SK-N-SH treated with all-trans-retinoic acid at 6 μM for 48 hours (cell line): ENCODE data around the gene PLCB1.

Experiments
- ATAC-seq: fragments of 200-7000 bp; cut with Tn5 transposase; 3 replicates; pipeline ENCODE4 v1.9.1; 2020; ENCODE audit warnings: mild to moderate bottlenecking, moderate library complexity
- ARNTL ChIP-seq: fragments of 450-650 bp; formaldehyde crosslinking; IDR thresholded peaks from 2 replicates; pipeline ENCODE4 v1.5.0; 2020; ENCODE audit warnings: low read depth, mild to moderate bottlenecking, moderate library complexity, borderline replicate concordance
- CREB5 ChIP-seq: fragments of 250-450 bp; sonication (Bioruptor Pico); IDR thresholded peaks from 2 replicates; pipeline ENCODE4 v1.5.1; 2020; ENCODE audit warnings: low read depth, mild to moderate bottlenecking, moderate library complexity
- CSDC2 ChIP-seq: fragments of 250-450 bp; sonication (Bioruptor Pico); IDR thresholded peaks from 2 replicates; pipeline ENCODE4 v1.5.0; 2020; ENCODE audit warnings: mild to moderate bottlenecking, moderate library complexity
- CSRNP3 ChIP-seq: fragments of 250-450 bp; sonication (Bioruptor Pico); IDR thresholded peaks from 2 replicates; pipeline ENCODE4 v1.5.1; 2021; ENCODE audit warnings: mild to moderate bottlenecking, moderate library complexity
- ESRRG ChIP-seq: fragments of 250-450 bp; sonication (Bioruptor Pico); IDR thresholded peaks from 2 replicates; pipeline ENCODE4 v1.6.1; 2021; ENCODE audit warnings: mild to moderate bottlenecking
- GLIS3 ChIP-seq: fragments of 250-450 bp; sonication (Bioruptor Pico); IDR thresholded peaks from 2 replicates; pipeline ENCODE4 v1.5.0; 2020; ENCODE audit warnings: mild to moderate bottlenecking, moderate library complexity
- ISL1 ChIP-seq: fragments of 250-450 bp; sonication (Bioruptor Pico); IDR thresholded peaks from 2 replicates; pipeline ENCODE4 v2.1.2; 2022; ENCODE audit warnings: mild to moderate bottlenecking, moderate library complexity
- OSR1 ChIP-seq: fragments of 250-450 bp; sonication (Bioruptor Pico); IDR thresholded peaks from 2 replicates; pipeline ENCODE4 v1.8.0; 2022; ENCODE audit warnings: moderate library complexity, mild to moderate bottlenecking, inconsistent platforms
- PATZ1 ChIP-seq: fragments of 250-450 bp; sonication (Bioruptor Pico); IDR thresholded peaks from 2 replicates; pipeline ENCODE4 v1.8.0; 2020; ENCODE audit warnings: mild to moderate bottlenecking, moderate library complexity, borderline replicate concordance
- POU6F1 ChIP-seq: fragments of 250-450 bp; sonication (Bioruptor Pico); IDR thresholded peaks from 2 replicates; pipeline ENCODE4 v1.8.0; 2021; ENCODE audit warnings: low read depth, mild to moderate bottlenecking, moderate library complexity, borderline replicate concordance
- PPARA ChIP-seq: fragments of 250-450 bp; sonication (Bioruptor Pico); IDR thresholded peaks from 2 replicates; pipeline ENCODE4 v1.5.0; 2020; ENCODE audit warnings: mild to moderate bottlenecking, borderline replicate concordance
- SNAI2 ChIP-seq: fragments of 250-450 bp; sonication (Bioruptor Pico); IDR thresholded peaks from 2 replicates; pipeline ENCODE4 v1.5.0; 2020; ENCODE audit warnings: mild to moderate bottlenecking, moderate library complexity
- TCF4 ChIP-seq: fragments of 250-450 bp; sonication (Bioruptor Pico); IDR thresholded peaks from 2 replicates; pipeline ENCODE4 v1.8.0; 2021; ENCODE audit warnings: mild to moderate bottlenecking, moderate library complexity, borderline replicate concordance
- TSHZ2 ChIP-seq: fragments of 250-450 bp; sonication (Bioruptor Pico); IDR thresholded peaks from 2 replicates; pipeline ENCODE4 v1.5.0; 2020; ENCODE audit warnings: mild to moderate bottlenecking, moderate library complexity
- ZC3H10 ChIP-seq: fragments of 250-450 bp; sonication (Bioruptor Pico); IDR thresholded peaks from 2 replicates; pipeline ENCODE4 v1.5.1; 2021; ENCODE audit warnings: mild to moderate bottlenecking, moderate library complexity
- ZFP3 ChIP-seq: fragments of 250-450 bp; sonication (Bioruptor Pico); IDR thresholded peaks from 2 replicates; pipeline ENCODE4 v1.5.0; 2020; ENCODE audit warnings: mild to moderate bottlenecking, moderate library complexity
- ZFP30 ChIP-seq: fragments of 450-650 bp; formaldehyde crosslinking; IDR thresholded peaks from 2 replicates; pipeline ENCODE4 v1.5.0; 2022; ENCODE audit warnings: mild to moderate bottlenecking, moderate library complexity
- ZNF565 ChIP-seq: fragments of 450-650 bp; formaldehyde crosslinking; conservative IDR thresholded peaks from 2 replicates; pipeline ENCODE4 v1.5.0; 2020; ENCODE audit warnings: low read depth, mild to moderate bottlenecking, moderate library complexity
- ZNF70 ChIP-seq: fragments of 450-650 bp; formaldehyde crosslinking; IDR thresholded peaks from 2 replicates; pipeline ENCODE4 v1.5.0; 2020; ENCODE audit warnings: mild to moderate bottlenecking, moderate library complexity
- ZNF8 ChIP-seq: fragments of 450-650 bp; formaldehyde crosslinking; IDR thresholded peaks from 2 replicates; pipeline ENCODE4 v1.5.0; 2020; ENCODE audit warnings: mild to moderate bottlenecking, moderate library complexity

The PLCB1 gene

GRCh38 chr20:8726460-8726859 lies 594.4 kb downstream of the PLCB1 start:
- TF ChIP-seq CSRNP3 (CRISPR knock-in tag) (no peak), ESRRG (CRISPR knock-in tag) (no peak)
- no peak for ATAC-seq

- TF ChIP-seq ZNF565 (CRISPR knock-in tag) (no peak), OSR1 (no peak), SNAI2 (CRISPR knock-in tag) (no peak), TCF4 (CRISPR knock-in tag) (no peak), TSHZ2 (CRISPR knock-in tag) (no peak), ZFP30 (CRISPR knock-in tag) (no peak), ESRRG (CRISPR knock-in tag) (no peak), PATZ1 (CRISPR knock-in tag) (no peak), POU6F1 (no peak), ZNF70 (CRISPR knock-in tag) (no peak), CSDC2 (CRISPR knock-in tag) (no peak), ZFP3 (CRISPR knock-in tag) (no peak), ISL1 (no peak), PPARA (CRISPR knock-in tag) (no peak), ZNF8 (CRISPR knock-in tag) (no peak), CREB5 (CRISPR knock-in tag) (no peak), ARNTL (CRISPR knock-in tag) (no peak), ZC3H10 (CRISPR knock-in tag) (no peak)
- TF ChIP-seq, all 23 proteins: peak for 0
- ATAC-seq = no peak
These were observed 602.9 kb downstream of the PLCB1 start for GRCh38 chr20:8735014-8735413.

GRCh38 chr20:8735674-8736073 lies 603.6 kb downstream of the PLCB1 start:
- TF ChIP-seq PPARA (CRISPR knock-in tag) = no peak

GRCh38 chr20:8740265-8740664 lies 608.2 kb downstream of the PLCB1 start:
- no peak for ATAC-seq
- TF ChIP-seq GLIS3 (no peak), CSRNP3 (CRISPR knock-in tag) (no peak), ZFP30 (CRISPR knock-in tag) (no peak), SNAI2 (CRISPR knock-in tag) (no peak), PATZ1 (CRISPR knock-in tag) (no peak), ZFP3 (CRISPR knock-in tag) (no peak), TCF4 (CRISPR knock-in tag) (no peak)
- TF ChIP-seq, all 23 proteins: peak for 0

More at GRCh38 chr20:8735674-8736073, 603.6 kb downstream of the PLCB1 start:
- ATAC-seq = no peak
